Right kidney (tissue), 9 donors: Measurements from ENCODE around the gene LEPROT.
"Not testable (repeated sequence)": the region's sequence is repeated elsewhere in the genome, so short reads cannot be mapped to it uniquely, and the experiment has no call there.

ENCODE experiments used
- DNase-seq: peaks from one replicate; pipeline ENCODE4 v3.0.0-alpha.2; 2016
- long read RNA-seq, 8 donors: transcript quantifications; one replicate each; lab custom pipeline, GENCODE V29; 2026

The LEPROT gene, protein sequence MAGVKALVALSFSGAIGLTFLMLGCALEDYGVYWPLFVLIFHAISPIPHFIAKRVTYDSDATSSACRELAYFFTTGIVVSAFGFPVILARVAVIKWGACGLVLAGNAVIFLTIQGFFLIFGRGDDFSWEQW
- long read RNA-seq, donor 1, full-length matches to known transcripts = 70 of 108 reads
- long read RNA-seq, donor 1, partial matches to known transcripts = 38 of 108 reads
- long read RNA-seq, donor 1, other reads (novel, unspliced or antisense) = 0 of 108 reads
- long read RNA-seq, donor 2, full-length matches to known transcripts = 46 of 59 reads
- long read RNA-seq, donor 2, partial matches to known transcripts = 13 of 59 reads
- long read RNA-seq, donor 2, other reads (novel, unspliced or antisense) = 0 of 59 reads
- long read RNA-seq, donor 3, full-length matches to known transcripts = 38 of 46 reads
- long read RNA-seq, donor 3, partial matches to known transcripts = 8 of 46 reads
- long read RNA-seq, donor 3, other reads (novel, unspliced or antisense) = 0 of 46 reads
- long read RNA-seq, donor 4, full-length matches to known transcripts = 64 of 236 reads
- long read RNA-seq, donor 4, partial matches to known transcripts = 172 of 236 reads
- long read RNA-seq, donor 4, other reads (novel, unspliced or antisense) = 0 of 236 reads
- long read RNA-seq, donor 5, full-length matches to known transcripts = 70 of 94 reads
- long read RNA-seq, donor 5, partial matches to known transcripts = 24 of 94 reads
- long read RNA-seq, donor 5, other reads (novel, unspliced or antisense) = 0 of 94 reads
- long read RNA-seq, donor 6, full-length matches to known transcripts = 55 of 220 reads
- long read RNA-seq, donor 6, partial matches to known transcripts = 165 of 220 reads
- long read RNA-seq, donor 6, other reads (novel, unspliced or antisense) = 0 of 220 reads
- long read RNA-seq, donor 7, full-length matches to known transcripts = 102 of 293 reads
- long read RNA-seq, donor 7, partial matches to known transcripts = 191 of 293 reads
- long read RNA-seq, donor 7, other reads (novel, unspliced or antisense) = 0 of 293 reads
- long read RNA-seq, donor 8, full-length matches to known transcripts = 78 of 98 reads
- long read RNA-seq, donor 8, partial matches to known transcripts = 20 of 98 reads
- long read RNA-seq, donor 8, other reads (novel, unspliced or antisense) = 0 of 98 reads

DNA sequence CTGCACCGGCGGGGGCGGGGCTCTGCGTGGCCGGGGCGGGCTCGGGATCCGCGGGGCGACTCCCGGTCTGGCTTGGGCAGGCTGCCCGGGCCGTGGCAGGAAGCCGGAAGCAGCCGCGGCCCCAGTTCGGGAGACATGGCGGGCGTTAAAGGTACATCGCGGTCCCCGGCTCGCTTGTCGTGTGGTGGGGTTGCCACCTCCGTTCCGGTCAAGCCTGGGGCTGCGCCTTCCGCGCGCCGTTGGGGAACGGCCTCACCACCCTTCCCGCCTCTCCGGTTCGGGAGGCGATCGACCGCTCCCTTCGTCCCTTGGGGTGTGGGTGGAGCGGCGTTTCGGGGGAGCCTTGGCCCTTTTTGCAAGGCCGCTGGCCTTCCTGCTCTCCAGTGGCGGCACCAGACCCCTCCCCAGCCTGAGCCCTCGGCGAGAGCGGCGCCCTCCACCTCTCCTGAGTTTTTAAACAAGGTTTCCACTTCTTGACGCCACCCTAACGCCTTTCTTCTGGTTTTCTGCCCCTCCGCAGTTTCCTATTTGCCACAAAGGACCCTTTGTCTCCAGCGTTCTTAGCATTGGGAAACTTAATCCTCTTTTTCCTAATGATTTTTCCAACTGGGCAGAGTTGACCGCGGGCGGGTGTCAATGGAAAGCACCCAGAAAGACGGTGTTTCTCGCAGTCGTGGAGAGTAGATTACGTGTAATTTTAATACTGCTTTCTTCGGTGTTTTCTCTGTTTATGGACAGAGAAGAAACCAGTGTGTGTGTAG is at the start of gene LEPROT, which contains the start of gene LEPR:
Gene LEPROT, plus strand, starts transcription at position 79 of the 761 bp plus-strand sequence. Its CDS starts 57 bp downstream, at position 136.
Gene LEPR, plus strand, starts transcription at position 79 of the 761 bp plus-strand sequence. CDS start 144,898 bp downstream, outside the sequence.
- DNase-seq = peak; percentile 96

DNA sequence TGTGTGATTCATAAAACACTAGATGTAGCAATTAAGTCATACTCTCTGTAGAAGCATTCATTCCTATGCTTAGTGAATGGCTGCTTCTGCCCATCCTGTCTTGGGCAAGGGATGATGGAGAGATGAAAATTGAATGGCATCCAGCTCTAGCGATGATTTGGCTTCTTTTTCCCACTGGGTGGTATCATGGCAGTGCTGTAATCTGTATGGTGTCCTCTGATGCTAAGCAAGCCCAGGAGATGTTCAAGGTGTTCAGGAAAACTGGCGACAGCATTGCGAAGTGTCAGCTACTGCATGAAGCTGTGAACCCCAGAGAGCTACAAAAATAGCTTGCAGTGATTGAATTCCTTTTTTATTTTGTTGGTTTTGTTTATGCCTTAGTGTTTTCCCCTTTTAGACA is 48.9 kb upstream of the LEPROT start:
- no peak for DNase-seq

DNA sequence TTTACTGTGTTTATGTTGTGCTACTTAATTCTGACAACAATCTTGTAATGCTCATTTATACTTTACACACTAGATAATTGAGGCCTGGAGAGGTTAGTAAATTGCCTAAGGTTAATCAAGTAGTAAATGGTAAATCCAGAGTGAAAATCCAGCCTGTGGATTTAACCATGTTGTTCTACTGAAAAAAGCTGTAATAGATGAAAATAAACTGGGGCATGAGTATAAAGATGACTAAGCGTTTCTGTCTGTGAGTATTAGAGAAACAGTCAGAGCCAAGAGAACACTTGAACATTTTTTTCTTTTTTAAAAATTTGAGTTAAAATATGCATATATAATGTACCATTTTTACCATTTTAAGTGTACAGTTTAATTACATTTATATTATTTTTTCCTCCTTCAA is 47.9 kb upstream of the LEPROT start:
- DNase-seq = no peak

DNA sequence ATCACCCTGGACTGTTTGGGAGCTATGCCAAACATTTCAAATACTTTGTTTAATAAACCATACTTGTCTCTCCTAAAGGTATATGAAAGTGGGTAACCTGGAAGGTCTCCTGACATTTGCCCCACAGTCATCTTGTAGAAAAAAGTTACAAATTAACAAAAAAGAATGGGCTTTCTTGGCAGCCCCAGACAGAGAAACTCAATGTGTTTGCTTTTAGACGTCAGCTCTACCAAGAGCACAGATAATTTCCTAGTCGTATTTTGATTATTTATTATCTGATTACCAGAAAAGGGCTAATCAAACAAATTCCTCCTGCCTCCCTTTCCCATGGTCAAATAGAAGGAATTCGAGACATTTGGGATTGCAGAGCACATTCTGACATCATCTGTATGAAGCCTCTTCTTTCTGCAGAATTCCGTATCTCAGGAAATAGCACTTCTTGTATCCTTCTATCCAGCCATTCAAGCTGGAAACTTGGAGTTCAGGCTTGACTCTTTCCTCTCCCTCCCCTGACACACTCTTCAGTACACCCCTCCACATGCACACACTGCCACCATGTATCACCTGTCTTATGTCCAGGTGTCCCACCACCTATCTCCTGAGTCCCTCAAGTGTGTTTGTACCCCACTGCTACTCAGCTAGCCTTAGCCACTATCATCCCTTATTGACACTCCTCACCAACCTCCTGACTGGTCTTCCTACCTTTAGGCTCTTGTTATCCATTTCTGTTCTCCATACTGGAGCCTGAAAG is 42.8 kb upstream of the LEPROT start:
- DNase-seq = no peak

DNA sequence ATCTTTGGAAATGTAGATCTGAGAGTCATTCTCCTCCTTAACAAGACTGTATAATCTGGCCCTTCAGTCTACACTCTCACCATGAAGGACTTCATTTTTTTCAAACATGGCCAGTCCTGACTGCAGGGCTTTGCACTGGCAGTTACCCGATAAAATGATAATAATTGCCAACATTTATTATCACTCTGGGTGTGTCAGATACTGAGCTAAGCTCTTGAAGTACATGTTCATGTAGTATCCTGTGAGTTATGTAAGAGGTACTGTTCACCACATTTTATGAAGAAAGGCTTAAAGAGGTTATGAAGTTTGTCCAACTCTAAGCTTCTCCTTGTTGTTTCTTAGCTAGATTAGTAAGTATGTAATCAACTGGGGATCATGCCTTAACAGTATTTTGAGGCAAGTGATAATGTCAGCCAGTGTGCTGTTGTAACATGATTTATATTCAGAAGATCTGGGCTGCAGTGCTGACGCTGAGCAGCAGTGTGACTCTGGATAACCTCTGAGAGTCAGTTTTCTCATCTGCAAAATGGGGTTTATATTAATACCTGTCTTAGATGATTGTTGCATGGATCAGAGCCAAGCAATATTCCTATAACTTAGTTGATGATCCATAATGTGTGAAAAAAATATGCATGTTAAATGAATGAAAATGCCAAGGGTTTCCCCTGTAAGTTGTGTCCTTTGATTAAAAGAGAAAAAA is 42.1 kb upstream of the LEPROT start:
- DNase-seq = no peak

DNA sequence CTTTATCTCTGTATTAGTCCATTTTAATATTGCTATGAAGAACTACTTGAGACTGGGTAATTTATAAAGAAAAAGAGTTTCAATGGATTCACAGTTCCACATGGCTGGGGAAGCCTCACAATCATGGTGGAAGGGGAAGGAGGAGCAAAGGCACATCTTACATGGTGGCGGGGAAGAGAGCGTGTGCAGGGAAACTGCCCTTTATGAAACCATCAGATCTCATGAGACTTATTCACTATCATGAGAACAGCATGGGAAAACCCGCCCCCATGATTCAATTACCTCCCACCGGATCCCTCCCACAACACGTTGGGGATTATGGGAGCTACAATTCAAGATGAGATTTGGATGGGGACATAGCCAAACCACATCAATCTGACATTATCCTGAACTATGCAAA is 36.0 kb upstream of the LEPROT start:
- not testable (repeated sequence) for DNase-seq

DNA sequence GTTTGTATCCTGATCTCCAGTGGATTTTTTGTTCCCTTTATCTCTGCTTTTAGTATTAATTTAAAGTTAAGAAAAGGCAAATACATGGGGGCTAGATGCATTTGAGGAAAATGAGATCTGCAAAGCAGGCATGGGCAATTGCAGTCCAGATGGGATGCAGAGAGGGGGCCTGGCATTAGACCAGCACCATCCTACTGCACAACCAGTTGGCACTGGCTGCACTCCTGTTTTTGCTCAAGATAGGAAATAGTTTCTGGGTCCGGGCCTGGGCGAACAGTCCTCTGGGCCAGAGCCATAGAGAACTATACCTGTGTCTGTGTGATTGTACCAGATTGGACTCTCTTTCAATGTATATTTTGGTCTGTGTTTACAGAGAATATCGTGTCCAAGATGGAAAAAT is 34.0 kb upstream of the LEPROT start:
- DNase-seq = no peak

DNA sequence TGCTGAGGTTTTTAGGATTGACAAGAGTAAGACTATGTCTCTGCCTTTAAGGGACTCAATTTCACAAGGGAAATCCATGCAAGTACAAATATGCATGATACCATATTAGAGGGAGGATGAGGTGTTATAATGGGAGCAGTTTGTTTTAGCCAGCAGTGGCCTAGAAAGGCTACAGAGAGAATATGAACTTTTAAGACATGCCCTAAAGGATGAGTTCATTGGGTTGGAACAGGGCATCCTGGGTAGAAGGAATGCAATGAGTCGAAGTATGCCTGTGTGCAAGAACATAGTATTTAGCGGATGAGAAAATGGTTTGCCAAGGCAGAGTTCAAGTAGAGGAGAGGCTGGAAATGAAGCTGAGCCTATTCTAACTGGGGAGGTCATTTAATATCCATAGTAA is 32.6 kb upstream of the LEPROT start:
- DNase-seq = no peak

DNA sequence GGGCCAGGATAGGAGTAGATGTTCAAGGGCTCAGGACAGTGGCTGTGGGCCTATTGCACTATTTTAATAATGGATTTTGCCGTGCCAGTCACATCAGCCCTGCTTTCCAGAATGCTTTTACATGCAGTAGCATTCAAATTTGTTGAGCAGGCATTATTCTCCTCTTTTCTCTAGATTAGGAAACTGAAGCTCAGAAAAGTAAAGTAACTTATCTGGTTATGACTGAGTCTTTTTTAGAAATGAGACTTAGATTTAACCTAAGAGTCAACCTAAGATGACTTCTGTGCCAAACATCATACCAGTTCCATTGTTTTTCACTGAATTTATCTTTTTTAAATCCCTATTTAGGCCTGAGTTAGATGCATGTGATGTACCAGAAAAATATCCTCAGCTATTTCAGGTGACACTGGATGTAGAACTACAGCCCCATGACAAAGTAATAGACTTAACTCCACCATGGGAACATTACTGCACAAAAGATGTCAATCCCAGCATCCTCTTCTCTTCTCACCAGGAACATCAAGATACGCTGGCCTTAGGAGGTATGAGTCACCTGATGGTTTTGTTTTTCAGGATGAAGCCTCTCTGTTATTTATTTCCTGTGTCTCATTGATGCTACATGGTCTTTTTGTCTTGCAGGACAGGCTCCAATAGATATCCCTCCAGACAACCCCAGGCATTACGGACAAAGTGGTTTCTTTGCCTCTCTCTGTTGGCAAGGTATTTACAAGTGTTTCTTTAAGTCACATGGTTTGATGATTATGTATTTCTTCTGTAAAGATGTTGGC is 31.4 kb upstream of the LEPROT start:
- DNase-seq = no peak

DNA sequence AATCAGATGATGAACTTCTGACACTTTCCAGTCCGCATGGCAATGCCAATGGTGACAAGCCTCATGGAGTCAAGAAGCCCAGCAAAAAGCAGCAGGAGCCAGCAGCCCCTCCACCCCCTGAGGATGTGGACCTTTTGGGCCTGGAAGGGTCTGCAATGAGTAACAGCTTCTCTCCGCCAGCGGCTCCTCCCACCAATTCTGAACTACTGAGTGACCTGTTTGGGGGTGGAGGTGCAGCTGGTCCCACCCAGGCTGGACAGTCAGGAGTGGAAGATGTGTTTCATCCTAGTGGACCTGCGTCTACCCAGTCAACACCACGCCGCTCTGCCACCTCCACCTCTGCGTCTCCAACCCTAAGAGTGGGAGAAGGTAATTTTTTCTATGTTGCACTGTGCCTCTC is 28.0 kb upstream of the LEPROT start:
- no peak for DNase-seq

DNA sequence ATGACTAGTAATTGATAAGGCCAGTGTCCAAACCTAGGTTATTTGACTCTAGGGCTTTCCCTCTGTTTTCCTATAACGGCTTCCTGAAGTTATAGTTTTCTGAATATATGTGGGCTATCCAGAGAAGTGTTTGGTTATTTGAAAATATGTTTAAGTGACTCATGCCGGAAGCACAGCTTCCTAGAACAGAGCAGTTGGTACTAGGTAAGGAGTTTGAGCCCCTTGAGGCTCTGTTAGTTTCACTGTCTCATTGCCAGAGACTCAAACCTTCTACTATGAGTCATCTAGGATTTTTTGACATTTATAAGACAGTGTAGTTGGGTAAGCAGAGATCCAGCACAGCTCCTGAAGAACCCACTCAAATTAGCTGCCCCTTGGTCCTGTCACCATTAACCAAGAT is 27.1 kb upstream of the LEPROT start:
- no peak for DNase-seq

DNA sequence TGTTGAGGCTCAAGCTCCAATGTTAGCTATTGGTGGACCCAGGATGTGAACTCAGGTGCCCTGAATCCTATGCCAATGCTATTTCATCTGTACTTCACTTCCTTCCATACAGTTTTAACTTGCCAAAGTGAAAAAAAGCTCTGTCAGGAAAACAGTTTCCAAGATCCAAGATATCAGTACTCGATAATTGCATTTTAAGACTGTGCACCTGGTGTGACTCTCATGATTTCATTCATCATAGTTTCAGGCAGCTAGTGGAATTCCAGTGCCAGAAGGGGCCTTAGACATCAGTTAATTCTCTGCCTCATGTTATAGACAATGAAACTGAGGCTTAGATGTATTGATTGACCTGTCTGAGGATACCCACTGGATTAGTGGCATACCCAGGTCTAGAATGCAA is 26.5 kb upstream of the LEPROT start:
- no peak for DNase-seq

DNA sequence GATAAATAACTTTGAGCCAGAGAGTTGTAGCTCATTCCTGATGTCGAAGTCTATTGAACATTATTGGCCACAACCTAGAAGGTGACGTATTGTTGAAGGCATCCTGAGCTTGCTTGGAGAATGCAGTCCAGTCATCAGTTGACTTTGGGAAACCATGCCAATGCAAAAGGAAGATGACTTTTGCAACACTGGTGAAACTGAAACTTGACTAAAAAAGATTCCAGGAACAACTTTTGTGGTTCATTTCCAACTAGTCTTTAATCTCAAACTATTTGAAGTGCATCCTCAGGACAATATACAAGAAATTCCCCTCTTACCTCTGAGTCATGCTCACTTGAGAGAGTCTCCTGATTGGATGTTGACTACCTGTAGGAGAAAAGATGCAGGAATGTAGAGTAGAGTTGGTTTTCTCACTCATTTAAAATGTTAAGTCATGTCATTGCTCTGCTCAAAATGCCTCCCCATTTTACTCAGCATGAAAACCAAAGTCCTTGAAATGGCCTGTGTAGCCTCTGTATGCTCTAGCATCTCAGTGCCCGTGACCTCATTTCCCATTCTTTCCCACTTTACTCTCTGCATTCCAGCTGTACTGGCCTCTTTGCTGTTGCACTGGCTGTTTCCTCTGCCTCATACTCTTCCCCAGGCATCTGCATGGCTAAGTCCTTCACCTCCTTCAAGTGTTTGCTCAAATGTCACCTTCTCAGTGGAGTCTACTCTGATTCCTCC is 24.4 kb upstream of the LEPROT start:
- no peak for DNase-seq

DNA sequence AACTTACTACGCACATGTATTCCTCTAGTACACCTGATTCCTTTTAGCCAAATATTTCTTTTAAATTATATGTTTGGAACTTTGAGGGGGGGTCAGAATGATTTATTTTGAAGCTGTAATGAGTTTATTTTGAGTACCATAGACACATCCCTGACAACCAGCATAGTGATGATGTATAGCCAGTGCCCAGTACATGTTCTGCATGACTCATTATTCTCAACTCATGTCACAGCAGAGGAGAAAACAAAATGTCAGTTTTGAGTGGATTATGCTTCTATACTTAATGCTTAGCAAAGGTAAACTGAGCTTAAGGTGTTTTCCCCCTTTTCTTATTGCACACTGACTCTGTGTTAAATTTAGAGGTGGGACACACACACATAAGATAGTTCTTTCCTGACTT is 22.4 kb upstream of the LEPROT start:
- no peak for DNase-seq

DNA sequence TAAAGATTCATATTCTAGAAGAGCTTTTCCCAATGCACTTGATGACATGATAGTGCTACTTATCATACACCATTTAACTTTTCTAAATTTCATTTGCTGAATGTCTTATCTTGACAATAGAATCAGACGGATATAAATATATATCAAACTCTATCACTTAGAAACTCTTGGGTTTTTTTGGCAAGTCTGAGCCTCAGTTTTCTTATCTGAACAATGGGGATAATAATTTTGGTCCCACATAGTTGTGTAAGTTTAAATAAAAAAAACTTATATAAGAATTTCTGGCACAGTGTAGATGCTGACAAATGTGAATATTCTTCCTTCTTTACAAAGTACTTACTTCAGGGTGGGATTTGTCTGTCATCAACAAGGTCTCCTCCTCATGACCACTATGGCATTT is 21.5 kb upstream of the LEPROT start:
- DNase-seq = no peak

DNA sequence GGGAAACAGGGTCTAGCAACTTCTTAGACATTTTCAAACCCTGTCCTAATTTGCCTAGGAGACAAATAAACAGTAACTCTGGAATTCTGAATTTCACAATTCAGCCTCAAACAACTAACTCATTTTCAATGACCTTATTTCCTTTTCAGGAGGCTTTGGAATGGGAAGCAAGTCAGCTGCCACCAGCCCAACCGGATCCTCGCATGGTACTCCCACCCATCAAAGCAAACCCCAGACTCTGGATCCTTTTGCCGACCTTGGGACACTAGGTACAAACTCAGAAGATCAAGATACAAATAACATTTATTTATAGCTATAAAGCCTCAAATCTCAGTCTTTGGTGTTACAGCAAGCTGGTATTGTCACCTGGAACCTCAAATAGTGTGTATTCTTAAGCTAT is 18.9 kb upstream of the LEPROT start:
- DNase-seq = no peak

DNA sequence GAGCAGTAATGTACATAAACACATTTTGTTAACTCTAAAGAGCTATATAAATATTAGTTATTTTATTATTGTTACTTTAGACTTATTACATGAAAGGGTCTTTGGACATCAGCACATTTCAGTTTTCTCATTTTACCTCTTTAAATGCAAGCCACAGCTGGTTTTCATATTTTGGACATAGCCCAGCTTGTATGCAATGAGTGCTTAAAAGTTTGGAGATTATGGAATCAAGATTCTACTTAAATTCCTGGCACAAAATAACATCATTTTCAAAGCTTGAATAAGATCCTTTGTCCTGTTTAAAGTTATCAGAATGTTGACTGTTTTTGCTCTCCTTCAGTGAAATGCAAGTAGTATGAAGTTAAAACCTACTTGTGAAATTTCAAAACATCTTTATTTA is 15.5 kb upstream of the LEPROT start:
- no peak for DNase-seq

DNA sequence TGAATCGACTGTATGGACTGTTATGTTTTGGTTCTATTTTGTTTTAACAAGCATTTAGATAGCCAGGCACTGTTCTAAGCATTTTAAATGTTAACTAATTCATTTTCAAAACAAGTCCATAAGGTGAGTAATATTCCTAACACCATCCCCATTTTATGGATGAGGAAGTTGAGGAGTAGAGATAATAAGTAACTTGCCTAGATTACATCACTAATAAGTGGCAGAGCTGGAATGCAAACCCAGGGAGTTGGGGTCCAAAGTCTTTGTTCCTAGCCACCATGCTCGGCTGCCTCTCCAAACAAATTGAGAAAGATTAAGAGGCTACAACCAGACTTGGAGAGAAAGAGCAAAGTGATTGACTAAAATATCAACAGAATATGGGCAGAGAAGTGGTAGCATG is 12.6 kb upstream of the LEPROT start:
- no peak for DNase-seq

DNA sequence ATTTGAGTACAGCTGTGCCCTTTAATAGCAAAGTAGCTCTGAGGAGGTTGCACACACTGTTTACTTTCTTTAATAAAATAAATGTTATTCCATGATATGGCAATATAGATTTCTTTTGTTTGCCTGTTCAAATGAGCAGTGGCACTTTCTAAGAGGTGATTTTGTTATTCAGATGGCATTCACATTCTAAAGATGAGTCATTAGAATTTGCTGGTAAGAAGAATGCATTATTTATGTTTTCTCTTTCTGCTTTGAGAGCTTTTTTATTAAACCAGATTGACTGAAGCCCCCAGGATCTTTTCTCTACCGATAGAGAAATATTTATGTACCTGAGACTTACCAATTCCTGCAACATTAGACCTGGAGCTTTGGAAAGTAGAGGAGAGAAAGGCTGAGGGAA is 11.2 kb upstream of the LEPROT start:
- DNase-seq = no peak
